Measurements from ENCODE around the gene PRKG1.

DNA sequence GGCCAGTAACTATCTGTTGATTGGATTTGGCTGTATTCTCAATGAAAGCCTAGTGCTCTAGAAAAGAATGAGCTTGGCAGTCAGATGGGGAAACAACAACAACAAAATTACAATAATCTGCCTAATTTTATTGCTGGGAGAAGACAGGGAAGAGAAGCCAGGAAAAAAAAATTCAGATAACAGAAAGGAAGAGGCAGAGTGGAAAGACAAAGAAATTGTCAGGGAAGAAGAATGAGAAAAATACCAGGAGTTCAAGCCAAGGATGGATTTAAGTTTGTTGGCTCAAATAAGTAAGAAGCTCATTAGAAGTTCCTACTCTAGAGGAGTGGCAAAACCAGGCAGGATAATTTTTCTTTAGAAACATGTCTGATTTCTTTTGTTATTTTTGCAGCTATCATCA lies 45.9 kb upstream of the PRKG1 start:
- TF ChIP-seq CTCF (IDR thresholded peaks at IDR 0.05), result no peak
- TF ChIP-seq EZH2 (IDR thresholded peaks at IDR 0.05), result no peak
- no peak for TF ChIP-seq EZH2phosphoT487 (IDR thresholded peaks at IDR 0.05)
